T-helper 2 cell (primary cell): Measurements from ENCODE around the gene RASSF3.
"Not testable (repeated sequence)": the region's sequence is repeated elsewhere in the genome, so short reads cannot be mapped to it uniquely, and the experiment has no call there.

ENCODE experiments used
- DNase-seq, 5 experiments: peaks; one replicate each; pipeline versions ENCODE4 v3.0.0 to v3.0.0-alpha.2; 2012 to 2022

Gene RASSF3

DNA sequence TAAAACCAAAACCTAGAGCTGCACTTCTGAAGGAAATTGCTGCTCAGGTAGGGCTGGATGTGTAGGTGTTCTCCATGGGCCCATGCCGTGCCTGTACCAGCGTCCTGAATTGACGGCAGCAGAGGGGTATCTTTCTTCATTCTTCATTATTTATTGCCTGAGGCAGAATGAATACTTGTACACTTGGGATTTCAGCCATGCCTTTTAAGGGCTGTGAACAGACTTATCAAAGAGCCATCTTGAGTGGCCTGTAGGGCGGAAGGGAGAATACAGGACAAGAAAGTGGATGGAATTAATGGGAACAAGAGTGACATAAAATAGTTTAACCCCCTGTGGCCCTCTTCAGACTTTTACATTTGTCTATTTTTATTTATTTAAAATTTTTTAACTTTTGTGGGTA, 61.4 kb downstream of the RASSF3 start:
- no peak for DNase-seq

GRCh38 chr12:64672925-64673409, 62.7 kb downstream of the RASSF3 start:
- DNase-seq: peak in 1 of 5 experiments; percentile 32

GRCh38 chr12:64673490-64674169, 63.3 kb downstream of the RASSF3 start:
- DNase-seq: no peak

- DNase-seq: peak in 3 of 5 experiments; percentile 65 to 87 (median 78)
These were observed 64.2 kb downstream of the RASSF3 start for GRCh38 chr12:64674367-64674922.

DNA sequence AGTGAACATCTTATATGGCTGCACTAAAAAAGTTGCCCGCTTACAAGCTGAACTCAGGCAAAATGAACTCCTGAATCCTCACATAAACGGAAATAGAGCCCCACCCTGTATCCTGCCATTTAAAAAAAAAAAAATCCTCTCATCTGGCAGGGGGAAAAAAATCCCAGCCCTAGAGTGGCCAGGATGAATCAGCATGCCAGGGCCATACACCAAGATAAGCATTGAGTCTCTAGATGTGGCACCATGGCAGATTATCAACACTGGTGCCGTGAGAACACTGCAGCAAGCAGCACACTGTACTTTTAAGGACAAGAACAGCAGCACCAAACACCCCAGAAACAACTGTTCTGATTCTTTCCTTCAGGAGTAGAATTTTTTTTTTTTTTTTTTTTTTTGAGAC, 65.5 kb downstream of the RASSF3 start:
- DNase-seq: peak in 1 of 5 experiments; percentile 54

DNA sequence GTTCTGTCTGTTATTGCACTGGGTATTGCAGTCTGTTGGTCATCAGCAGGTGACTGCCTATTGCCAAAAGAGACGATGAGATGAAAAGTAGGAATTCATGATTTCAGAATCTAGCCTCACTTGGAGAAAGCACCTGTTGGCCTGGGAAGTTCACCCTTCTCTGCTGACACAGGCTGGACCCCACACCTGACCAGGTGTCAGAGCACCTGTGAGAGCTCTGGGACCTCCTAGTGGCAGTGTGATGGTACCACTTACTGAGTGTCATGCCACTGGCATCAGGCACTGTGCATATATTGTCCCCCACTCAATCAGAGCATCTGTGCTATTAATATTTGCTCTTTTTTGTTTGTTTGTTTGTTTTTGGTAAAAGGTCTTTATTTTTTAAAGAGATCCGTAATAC, 68.0 kb downstream of the RASSF3 start:
- DNase-seq: no peak

- DNase-seq: no peak
These were observed 68.5 kb downstream of the RASSF3 start for GRCh38 chr12:64678835-64679234.

DNA sequence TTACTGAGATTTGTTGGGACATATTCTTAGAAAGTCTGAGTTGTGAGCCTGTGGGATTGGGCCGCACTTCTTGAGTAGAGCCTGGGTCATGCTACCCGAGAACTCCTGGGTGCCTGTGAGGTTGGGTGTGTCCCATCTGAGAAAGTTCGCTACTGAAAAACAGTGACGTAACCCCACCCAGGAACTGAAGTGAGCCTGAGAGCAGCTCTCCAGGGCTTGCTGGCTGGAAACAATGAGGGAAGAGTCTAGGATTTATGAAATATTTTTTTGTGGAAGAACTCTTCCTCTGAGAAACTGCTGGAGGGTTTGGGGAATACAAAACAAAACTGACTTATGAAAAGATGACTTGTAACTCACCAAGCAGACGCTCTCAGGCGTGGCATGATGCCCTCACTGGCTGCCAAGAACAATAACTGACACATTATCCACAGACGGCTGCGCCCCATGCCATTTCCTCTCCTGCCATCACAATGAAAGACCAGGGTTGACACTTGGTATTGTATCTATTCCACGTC, 69.2 kb downstream of the RASSF3 start:
- DNase-seq: peak in 4 of 5 experiments; percentile 19 to 79 (median 60)

GRCh38 chr12:64680235-64680634, 69.9 kb downstream of the RASSF3 start:
- no peak for DNase-seq

GRCh38 chr12:64681200-64682052, 71.1 kb downstream of the RASSF3 start:
- DNase-seq: peak in 1 of 5 experiments; percentile 76

- no peak for DNase-seq
These were observed 72.4 kb downstream of the RASSF3 start for GRCh38 chr12:64682572-64683277.

- DNase-seq: no peak
These were observed 73.7 kb downstream of the RASSF3 start for GRCh38 chr12:64683816-64684543.

- DNase-seq: no peak
These were observed 74.8 kb downstream of the RASSF3 start for GRCh38 chr12:64685050-64685449.

DNA sequence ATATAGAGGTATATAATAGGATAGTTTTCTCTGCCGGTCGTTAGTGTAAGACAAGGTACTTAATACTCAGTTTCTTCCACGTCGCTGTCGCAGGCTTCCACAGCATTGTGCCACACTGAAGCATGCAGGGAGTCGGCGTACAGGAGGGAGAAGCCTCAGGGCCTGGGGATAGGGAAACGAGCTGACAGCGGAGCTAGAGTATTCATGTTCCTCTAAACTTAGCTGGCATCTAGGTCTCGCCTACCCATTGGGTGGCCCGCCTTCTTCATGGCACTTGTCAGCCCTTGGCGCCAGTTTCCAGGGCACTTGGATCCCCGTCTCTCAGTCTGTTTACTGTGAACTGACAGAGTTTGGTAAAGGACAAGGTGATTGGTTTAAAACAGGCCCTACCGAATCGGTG, 75.3 kb downstream of the RASSF3 start:
- no peak for DNase-seq

DNA sequence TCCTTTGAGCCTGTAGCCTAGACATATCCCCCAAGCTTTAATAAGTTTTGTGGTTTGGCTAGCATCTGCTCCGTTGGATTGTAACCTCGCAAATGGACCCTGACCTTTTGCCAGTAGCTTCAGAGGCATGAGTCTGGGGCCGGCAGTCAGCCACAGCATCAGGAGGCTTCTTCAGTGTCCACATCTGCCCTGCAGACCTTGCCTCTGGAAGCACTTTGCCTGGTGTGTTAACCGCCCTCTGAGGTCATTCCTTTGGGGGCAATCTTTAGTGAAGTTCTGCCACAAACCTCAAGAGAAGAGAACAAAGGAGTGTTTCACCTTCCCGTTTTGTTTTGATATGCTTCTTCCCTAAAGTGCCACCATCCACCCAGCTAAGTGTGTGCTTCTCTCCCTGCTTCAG, 77.5 kb downstream of the RASSF3 start:
- DNase-seq: no peak

- DNase-seq: no peak
These were observed 77.9 kb downstream of the RASSF3 start for GRCh38 chr12:64688219-64688618.

GRCh38 chr12:64688715-64689114, 78.4 kb downstream of the RASSF3 start:
- DNase-seq: no peak

- DNase-seq: not testable (repeated sequence)
These were observed 79.9 kb downstream of the RASSF3 start for GRCh38 chr12:64690236-64690635.

- no peak for DNase-seq
These were observed 81.0 kb downstream of the RASSF3 start for GRCh38 chr12:64691227-64691794.

- no peak for DNase-seq
These were observed 81.7 kb downstream of the RASSF3 start for GRCh38 chr12:64691795-64692583.
